BLaER1 (cell line): ENCODE results near the gene CEPT1.

Experiments used
- H3K27ac ChIP-seq: shearing (Covaris generic); formaldehyde crosslinking; 2 replicates; pipeline ENCODE4 v1.8.1; 2022
- H3K27me3 ChIP-seq: shearing (Covaris generic); formaldehyde crosslinking; 2 replicates; pipeline ENCODE4 v1.8.1; 2022
- H3K36me3 ChIP-seq: shearing (Covaris generic); formaldehyde crosslinking; 2 replicates; pipeline ENCODE4 v1.8.1; 2022
- H3K4me1 ChIP-seq: shearing (Covaris generic); formaldehyde crosslinking; 2 replicates; pipeline ENCODE4 v1.8.1; 2022
- H3K4me2 ChIP-seq: shearing (Covaris generic); formaldehyde crosslinking; 2 replicates; pipeline ENCODE4 v1.8.1; 2022
- H3K4me3 ChIP-seq: shearing (Covaris generic); formaldehyde crosslinking; 2 replicates; pipeline ENCODE4 v1.8.1; 2022
- H3K9ac ChIP-seq: shearing (Covaris generic); formaldehyde crosslinking; 2 replicates; pipeline ENCODE4 v1.8.1; 2022
- H3K9me3 ChIP-seq: shearing (Covaris generic); formaldehyde crosslinking; 2 replicates; pipeline ENCODE4 v1.8.1; 2022
- H4K20me1 ChIP-seq: shearing (Covaris generic); formaldehyde crosslinking; 2 replicates; pipeline ENCODE4 v1.8.1; 2022
- Cebpa-rat ChIP-seq: shearing (Covaris generic); IDR thresholded peaks from 2 replicates; pipeline ENCODE4 v1.8.1; 2022

The CEPT1 gene

DNA sequence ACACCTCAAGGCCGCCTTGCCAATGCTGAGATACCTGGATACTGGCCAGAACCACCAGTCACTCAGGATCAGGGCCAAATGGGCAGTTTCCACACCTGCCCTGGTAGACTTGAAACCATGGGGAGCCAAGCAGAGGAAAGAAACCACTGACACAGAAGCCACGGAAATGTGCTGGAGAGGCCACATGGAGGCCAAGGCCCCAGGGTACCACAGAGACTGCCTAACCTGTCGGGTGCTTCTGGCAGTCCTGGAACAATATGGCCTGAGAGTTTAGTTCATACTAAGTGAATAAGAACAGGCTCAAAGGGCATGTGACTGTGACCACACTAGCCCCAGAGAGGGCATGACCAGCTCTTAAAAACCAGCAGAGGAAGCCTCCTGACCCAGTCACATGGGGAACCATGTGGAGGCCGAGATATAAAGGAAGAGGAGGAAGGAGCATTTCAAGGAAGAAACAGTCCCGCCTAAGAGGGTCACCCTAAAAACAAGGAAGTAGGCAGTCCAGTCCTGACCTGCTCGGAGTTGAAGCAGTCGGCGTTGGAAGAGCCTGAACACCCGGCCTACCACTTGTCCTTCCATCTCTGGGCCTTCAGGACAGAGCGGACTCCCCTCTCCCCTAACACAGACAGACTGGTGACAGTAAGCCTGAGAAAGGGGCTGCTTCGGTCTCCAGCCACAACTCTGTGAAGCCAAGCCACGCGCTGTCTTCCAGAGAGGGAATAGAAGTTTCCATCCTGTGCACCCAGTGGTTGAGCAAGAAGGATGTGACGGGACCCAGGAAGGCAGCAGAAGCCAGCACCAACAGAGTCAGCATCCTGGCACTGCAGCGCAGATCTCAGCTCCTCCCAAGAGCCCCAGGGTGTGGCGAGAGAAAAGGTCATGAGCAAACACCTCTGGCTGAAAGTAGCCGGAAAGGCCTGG lies 60.1 kb downstream of the CEPT1 start, which contains the start of gene DENND2D:
Gene DENND2D, minus strand, starts transcription at position 766 of the 921 bp plus-strand sequence. Its CDS starts 187 bp downstream, at position 579.
- Histone ChIP-seq H3K4me3 (no peak within 1 kb of the TSS), H3K9ac (0 out of 2 replicates have a peak within 1 kb of the TSS, but pooled peaks have one; percentile 23), H4K20me1 (no peaks in the 10 kb centered on the region), H3K36me3 (peaks cover 42% of the 10 kb centered on the region), H3K4me2 (peak within 1 kb of the TSS; percentile 88), H3K27me3 (no peaks in the 10 kb centered on the region), H3K27ac (peak within 1 kb of the TSS; percentile 65), H3K4me1 (peaks cover 65% of the 10 kb centered on the region), H3K9me3 (no peaks in the 10 kb centered on the region)
- no peak for TF ChIP-seq Cebpa-rat

- peaks cover 71% of the 10 kb centered on the region for H3K4me1 ChIP-seq
- no peaks in the 10 kb centered on the region for H3K9me3 ChIP-seq
- peak overlapping the region; percentile 88 for H3K4me2 ChIP-seq
- H3K27me3 ChIP-seq: no peaks in the 10 kb centered on the region
- no peak overlapping the region for H3K4me3 ChIP-seq
- H3K36me3 ChIP-seq: peaks cover 35% of the 10 kb centered on the region
- TF ChIP-seq Cebpa-rat: no peak
- H3K9ac ChIP-seq: 0 out of 2 replicates have a peak overlapping the region, but pooled peaks have one; percentile 8
- peak overlapping the region; percentile 65 for H3K27ac ChIP-seq
- no peaks in the 10 kb centered on the region for H4K20me1 ChIP-seq
Measured at GRCh38 chr1:111200802-111201161, 60.8 kb downstream of the CEPT1 start.

GRCh38 chr1:111201275-111202090 lies 61.5 kb downstream of the CEPT1 start:
- Histone ChIP-seq H4K20me1 (no peaks in the 10 kb centered on the region), H3K27me3 (no peaks in the 10 kb centered on the region), H3K27ac (peak overlapping the region; percentile 65), H3K4me3 (no peak overlapping the region), H3K4me2 (peak overlapping the region; percentile 88), H3K9ac (0 out of 2 replicates have a peak overlapping the region, but pooled peaks have one; percentile 23), H3K4me1 (peaks cover 78% of the 10 kb centered on the region), H3K9me3 (no peaks in the 10 kb centered on the region), H3K36me3 (peaks cover 28% of the 10 kb centered on the region)
- no peak for TF ChIP-seq Cebpa-rat

- no peaks in the 10 kb centered on the region for H3K9me3 ChIP-seq
- peaks cover 87% of the 10 kb centered on the region for H3K4me1 ChIP-seq
- no peak overlapping the region for H3K9ac ChIP-seq
- no peaks in the 10 kb centered on the region for H3K27me3 ChIP-seq
- H3K27ac ChIP-seq: peak overlapping the region; percentile 99
- H3K36me3 ChIP-seq: peaks cover 20% of the 10 kb centered on the region
- no peak overlapping the region for H3K4me3 ChIP-seq
- no peaks in the 10 kb centered on the region for H4K20me1 ChIP-seq
- no peak for TF ChIP-seq Cebpa-rat
- H3K4me2 ChIP-seq: peak overlapping the region; percentile 88
Measured at GRCh38 chr1:111202366-111202706, 62.3 kb downstream of the CEPT1 start.

DNA sequence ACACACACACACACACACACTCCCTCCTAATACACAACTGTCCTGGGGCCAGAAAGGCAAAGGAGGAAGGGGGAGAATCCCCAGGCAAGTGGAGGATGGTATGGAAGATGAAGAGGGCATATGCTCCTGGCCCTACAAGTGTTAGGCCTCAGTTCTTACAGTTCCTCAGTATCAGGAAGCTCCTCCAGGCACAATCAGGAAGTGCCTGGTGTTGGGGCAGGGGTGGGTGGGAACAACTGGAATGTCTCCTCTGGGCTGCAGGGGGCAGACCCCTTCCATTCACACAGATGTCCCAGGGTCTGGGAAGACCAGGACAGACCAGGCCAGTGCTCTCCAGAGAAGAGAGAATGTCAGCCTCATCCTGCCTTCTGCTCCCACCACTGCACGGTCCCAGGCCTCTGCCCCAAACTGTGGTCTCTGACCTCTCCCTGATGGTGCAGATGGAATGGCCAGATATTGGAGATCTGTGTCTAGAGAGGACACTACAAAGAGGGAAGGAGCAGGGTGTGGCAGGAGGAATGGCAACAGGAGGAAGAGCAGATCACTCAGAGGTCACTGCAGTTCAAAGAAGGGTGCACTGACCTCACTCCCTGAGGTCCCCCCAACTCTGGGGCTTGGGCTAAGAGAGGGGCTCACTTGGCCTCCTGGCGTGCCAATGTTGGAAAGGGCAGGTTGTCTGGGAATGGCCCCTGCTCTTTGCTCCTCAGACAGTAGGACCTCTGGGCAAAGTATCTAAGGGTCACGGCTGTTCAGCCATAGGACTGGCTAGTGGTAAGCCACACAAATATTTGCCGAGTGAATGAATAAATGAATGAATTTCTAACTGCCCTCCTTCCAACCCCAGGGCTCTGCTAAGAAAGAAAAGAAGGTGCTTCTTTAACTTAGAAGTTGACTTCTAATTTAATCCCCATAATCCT lies 62.9 kb downstream of the CEPT1 start:
- Histone ChIP-seq H3K9me3 (no peaks in the 10 kb centered on the region), H3K4me2 (peak overlapping the region; percentile 88), H4K20me1 (no peaks in the 10 kb centered on the region), H3K27ac (peak overlapping the region; percentile 99), H3K9ac (peak overlapping the region; percentile 96), H3K4me1 (peaks cover 84% of the 10 kb centered on the region), H3K27me3 (no peaks in the 10 kb centered on the region), H3K36me3 (peaks cover 15% of the 10 kb centered on the region; the same call in 1 of the 2 replicates), H3K4me3 (peak overlapping the region; percentile 76)
- TF ChIP-seq Cebpa-rat: no peak

GRCh38 chr1:111203681-111204200 lies 63.7 kb downstream of the CEPT1 start:
- Histone ChIP-seq H3K27ac (peak overlapping the region; percentile 99), H3K4me3 (peak overlapping the region; percentile 76), H3K9me3 (no peaks in the 10 kb centered on the region), H3K4me1 (peaks cover 87% of the 10 kb centered on the region), H3K36me3 (peaks cover 8% of the 10 kb centered on the region; the same call in 1 of the 2 replicates), H3K4me2 (peak overlapping the region; percentile 88), H3K9ac (peak overlapping the region; percentile 96), H3K27me3 (no peaks in the 10 kb centered on the region), H4K20me1 (no peaks in the 10 kb centered on the region)
- TF ChIP-seq Cebpa-rat: no peak

GRCh38 chr1:111204201-111204982 lies 64.4 kb downstream of the CEPT1 start:
- Histone ChIP-seq H3K9ac (peak overlapping the region; percentile 96), H3K4me1 (peaks cover 81% of the 10 kb centered on the region), H3K4me3 (peak overlapping the region; percentile 76), H3K9me3 (no peaks in the 10 kb centered on the region), H3K27me3 (no peaks in the 10 kb centered on the region), H3K36me3 (peaks cover 2% of the 10 kb centered on the region; the same call in 1 of the 2 replicates), H3K4me2 (peak overlapping the region; percentile 88), H3K27ac (peak overlapping the region; percentile 99), H4K20me1 (no peaks in the 10 kb centered on the region)
- no peak for TF ChIP-seq Cebpa-rat

- Histone ChIP-seq H3K4me3 (peak overlapping the region; percentile 76), H3K27me3 (no peaks in the 10 kb centered on the region), H3K27ac (peak overlapping the region; percentile 99), H3K4me1 (peaks cover 74% of the 10 kb centered on the region), H3K36me3 (no peaks in the 10 kb centered on the region), H3K4me2 (peak overlapping the region; percentile 88), H3K9ac (peak overlapping the region; percentile 96), H4K20me1 (no peaks in the 10 kb centered on the region), H3K9me3 (no peaks in the 10 kb centered on the region)
- TF ChIP-seq Cebpa-rat: no peak
Measured at GRCh38 chr1:111204983-111205713, 65.1 kb downstream of the CEPT1 start.
